Hepatocyte (in vitro differentiated cells): ENCODE results near the gene NPR1. TPM values are rescaled to one million over a fixed set of nuclear protein-coding genes. Genes with fewer than 3 reads are reported as not detected.

Experiments used
- DNase-seq: peaks from one replicate; pipeline ENCODE4 v3.0.0-alpha.2; 2016; ENCODE audit warnings: low spot score
- H2AFZ ChIP-seq: fragments of 200-600 bp; sonication (generic); 2 replicates; pipeline ENCODE4 v1.6.0; 2016; ENCODE audit warnings: antibody characterized with exemption, mild to moderate bottlenecking
- H3K27ac ChIP-seq: fragments of 200-600 bp; sonication (generic); 2 replicates; pipeline ENCODE4 v1.5.1; 2016; ENCODE audit warnings: mild to moderate bottlenecking
- H3K27me3 ChIP-seq: fragments of 200-600 bp; sonication (generic); 2 replicates; pipeline ENCODE4 v1.6.1; 2016
- H3K36me3 ChIP-seq: fragments of 200-600 bp; sonication (generic); replicated peaks from 2 replicates; pipeline ENCODE4 v1.5.1; 2016; ENCODE audit warnings: low read depth; ENCODE audit not compliant: insufficient read depth
- H3K4me1 ChIP-seq: fragments of 200-600 bp; sonication (generic); 2 replicates; pipeline ENCODE4 v1.5.1; 2016; ENCODE audit warnings: mild to moderate bottlenecking, moderate library complexity; ENCODE audit not compliant: insufficient read depth
- H3K4me2 ChIP-seq: fragments of 200-600 bp; sonication (generic); 2 replicates; pipeline ENCODE4 v1.6.0; 2016
- H3K4me3 ChIP-seq: fragments of 200-600 bp; sonication (generic); 2 replicates; pipeline ENCODE4 v1.5.1; 2016; ENCODE audit warnings: mild to moderate bottlenecking
- H3K79me2 ChIP-seq: fragments of 200-600 bp; sonication (generic); 2 replicates; pipeline ENCODE4 v1.6.0; 2017; ENCODE audit warnings: mild to moderate bottlenecking
- H3K9me2 ChIP-seq: fragments of 200-600 bp; sonication (generic); replicated peaks from 2 replicates; pipeline ENCODE4 v1.6.0; 2017; ENCODE audit warnings: mild to moderate bottlenecking; ENCODE audit not compliant: insufficient read depth
- H3K9me3 ChIP-seq: fragments of 200-600 bp; sonication (generic); 2 replicates; pipeline ENCODE4 v1.5.1; 2016; ENCODE audit warnings: low read depth, mild to moderate bottlenecking
- H4K20me1 ChIP-seq: fragments of 200-600 bp; sonication (generic); 2 replicates; pipeline ENCODE4 v1.6.0; 2016; ENCODE audit warnings: mild to moderate bottlenecking; ENCODE audit not compliant: insufficient read depth, poor library complexity, severe bottlenecking
- CTCF ChIP-seq: fragments of 200-600 bp; sonication (generic); IDR thresholded peaks from 2 replicates; pipeline ENCODE4 v1.5.1; 2016; ENCODE audit warnings: antibody characterized with exemption, mild to moderate bottlenecking; ENCODE audit not compliant: poor library complexity
- EZH2 ChIP-seq: fragments of 200-600 bp; sonication (generic); IDR thresholded peaks from 2 replicates; pipeline ENCODE4 v1.6.1; 2016; ENCODE audit warnings: antibody characterized with exemption, mild to moderate bottlenecking, borderline replicate concordance
- EZH2phosphoT487 ChIP-seq: fragments of 200-600 bp; sonication (generic); IDR thresholded peaks from one replicate; pipeline ENCODE4 v1.6.1; 2018; ENCODE audit warnings: antibody characterized with exemption, mild to moderate bottlenecking, low read depth, moderate library complexity; ENCODE audit not compliant: unreplicated experiment, severe bottlenecking
- WGBS: methylation state at CpG from one replicate; pipeline ENCODE4 v1.1.6; 2016; ENCODE audit warnings: low lambda C conversion rate; ENCODE audit errors: missing lambda C conversion rate; 5-methylcytosine and 5-hydroxymethylcytosine counted together
- polyA plus RNA-seq: library from polyadenylated mRNA; unstranded; fragments of >200 nt; fragmentation: Nextera tagmentation; extraction: Ambion mirVana; gene quantifications from 2 replicates; pipeline ENCODE4 v1.2.1, GENCODE V29; 2016
- total RNA-seq: library from RNA; depleted of rRNA; stranded (reverse); fragments of >200 nt; gene quantifications from 2 replicates; pipeline ENCODE4 v1.2.3, GENCODE V29; 2014

The NPR1 gene
- total and polyA plus RNA-seq, 2 experiments from 2014 or later, result 2.8 to 3.0 TPM

- no peak for TF ChIP-seq EZH2phosphoT487
- TF ChIP-seq EZH2, result no peak
- TF ChIP-seq CTCF, result no peak
- Histone ChIP-seq H3K4me1 (peaks cover 14% of the 10 kb centered on the region), H3K79me2 (peaks cover 54% of the 10 kb centered on the region), H3K4me3 (no peak overlapping the region), H3K36me3 (no peaks in the 10 kb centered on the region), H3K9me3 (no peaks in the 10 kb centered on the region), H2AFZ (no peak overlapping the region), H3K27ac (no peak overlapping the region), H3K27me3 (no peaks in the 10 kb centered on the region), H3K9me2 (no peaks in the 10 kb centered on the region), H3K4me2 (no peak overlapping the region), H4K20me1 (no peaks in the 10 kb centered on the region)
- 72% methylated on average over 3 of the region's 3 CpGs for WGBS
- no peak for DNase-seq
Measured at GRCh38 chr1:153734396-153735089, 56.1 kb downstream of the NPR1 start.

GRCh38 chr1:153735090-153735420 lies 56.6 kb downstream of the NPR1 start:
- Histone ChIP-seq H3K4me2 (no peak overlapping the region), H3K4me1 (peaks cover 8% of the 10 kb centered on the region), H3K9me3 (no peaks in the 10 kb centered on the region), H3K36me3 (no peaks in the 10 kb centered on the region), H3K27me3 (no peaks in the 10 kb centered on the region), H3K79me2 (peaks cover 49% of the 10 kb centered on the region), H3K9me2 (no peaks in the 10 kb centered on the region), H4K20me1 (no peaks in the 10 kb centered on the region), H3K4me3 (no peak overlapping the region), H2AFZ (no peak overlapping the region), H3K27ac (no peak overlapping the region)
- no peak for TF ChIP-seq EZH2
- WGBS, result 85% methylated on average over 3 of the region's 3 CpGs
- DNase-seq, result no peak

- Histone ChIP-seq H3K36me3 (no peaks in the 10 kb centered on the region), H3K79me2 (peaks cover 14% of the 10 kb centered on the region), H3K4me2 (no peak overlapping the region), H3K4me3 (no peak overlapping the region), H4K20me1 (no peaks in the 10 kb centered on the region), H3K9me3 (no peaks in the 10 kb centered on the region), H3K27me3 (no peaks in the 10 kb centered on the region), H3K4me1 (peaks cover 27% of the 10 kb centered on the region), H2AFZ (no peak overlapping the region), H3K9me2 (no peaks in the 10 kb centered on the region), H3K27ac (peak overlapping the region; percentile 92)
- no peak for DNase-seq
- TF ChIP-seq EZH2 (no peak), EZH2phosphoT487 (no peak), CTCF (no peak)
- WGBS, result 56% methylated on average over 2 of the region's 2 CpGs
Measured at GRCh38 chr1:153741986-153742385, 63.5 kb downstream of the NPR1 start.

GRCh38 chr1:153742411-153743142 lies 64.1 kb downstream of the NPR1 start:
- Histone ChIP-seq H2AFZ (no peak overlapping the region), H4K20me1 (no peaks in the 10 kb centered on the region), H3K9me2 (no peaks in the 10 kb centered on the region), H3K79me2 (peaks cover 14% of the 10 kb centered on the region), H3K27me3 (no peaks in the 10 kb centered on the region), H3K36me3 (no peaks in the 10 kb centered on the region), H3K4me2 (peak overlapping the region; percentile 35), H3K4me1 (peaks cover 27% of the 10 kb centered on the region), H3K4me3 (no peak overlapping the region), H3K27ac (peak overlapping the region; percentile 92), H3K9me3 (no peaks in the 10 kb centered on the region)
- 55% methylated on average over 5 of the region's 5 CpGs for WGBS
- no peak for TF ChIP-seq EZH2
- TF ChIP-seq EZH2phosphoT487, result no peak
- no peak for TF ChIP-seq CTCF
- DNase-seq, result peak; percentile 75
